Natural killer cell treated with Interleukin-12 subunit alpha and Interleukin-12 subunit beta and Interleukin-15 and Interleukin-18, amount 100 ng/mL, for 72 hours (primary cell): ENCODE data around the gene GPER1. TPM values are rescaled to one million over a fixed set of nuclear protein-coding genes. Genes with fewer than 3 reads are reported as not detected.

ENCODE experiments used
- ATAC-seq, 2 donors: fragments of 150-1000 bp; cut with Tn5 transposase in 1 of 2; sonication (Bioruptor Pico), chemical (Tn5 transposase) in 1 of 2; 2 replicates each; pipeline ENCODE4 v1.10.0; 2021
- DNase-seq: peaks from one replicate; pipeline ENCODE4 v3.0.0; 2022; ENCODE audit warnings: low spot score
- H3K27ac Mint-ChIP-seq, 2 donors: 1 replicate in 1 of 2; 2 replicates in 1 of 2; pipeline ENCODE4 v1.8.0; 2022; ENCODE audit warnings: mixed read lengths in 2 of 2, mild to moderate bottlenecking in 1 of 2, moderate library complexity in 1 of 2
- H3K27me3 Mint-ChIP-seq, 2 donors: 1 replicate in 1 of 2; 2 replicates in 1 of 2; pipeline ENCODE4 v1.8.0; 2022; ENCODE audit warnings: mixed read lengths in 2 of 2
- H3K36me3 Mint-ChIP-seq: one replicate; pipeline ENCODE4 v1.8.0; 2022; ENCODE audit warnings: mixed read lengths
- H3K4me1 Mint-ChIP-seq, 2 donors: 1 replicate in 1 of 2; 2 replicates in 1 of 2; pipeline ENCODE4 v1.8.0; 2022; ENCODE audit warnings: low read depth in 2 of 2, mixed read lengths in 2 of 2, mild to moderate bottlenecking in 1 of 2
- H3K4me3 Mint-ChIP-seq: one replicate; pipeline ENCODE4 v1.8.0; 2022; ENCODE audit warnings: mixed read lengths
- H3K9me3 Mint-ChIP-seq: 2 replicates; pipeline ENCODE4 v1.8.0; 2022; ENCODE audit warnings: mixed read lengths
- total RNA-seq, 2 donors: library from RNA; stranded (reverse); gene quantifications; one replicate each; pipeline ENCODE4 v1.2.3, GENCODE V29; 2022

GPER1 gene
- total RNA-seq, 2 donors from 2014 or later: not detected

GRCh38 chr7:1049801-1050200 lies 38.1 kb upstream of the GPER1 start:
- Mint-ChIP-seq H3K27ac (no peak overlapping the region), H3K9me3 (no peaks in the 10 kb centered on the region), H3K36me3 (no peaks in the 10 kb centered on the region), H3K4me3 (no peak overlapping the region), H3K27me3 (peaks cover 0 to 2% of the 10 kb centered on the region in 2 donors), H3K4me1 (peaks cover 12 to 18% of the 10 kb centered on the region in 2 donors)
- ATAC-seq: no peak
- no peak for DNase-seq

- Mint-ChIP-seq H3K4me3 (no peak overlapping the region), H3K4me1 (peaks cover 6 to 18% of the 10 kb centered on the region in 2 donors), H3K27ac (no peak overlapping the region), H3K27me3 (peaks cover 0 to 4% of the 10 kb centered on the region in 2 donors), H3K36me3 (no peaks in the 10 kb centered on the region), H3K9me3 (no peaks in the 10 kb centered on the region)
- DNase-seq (no peak), ATAC-seq (no peak)
These were observed 37.5 kb upstream of the GPER1 start for GRCh38 chr7:1050254-1050906.

GRCh38 chr7:1050956-1051690 lies 36.8 kb upstream of the GPER1 start:
- H3K4me1 Mint-ChIP-seq: peaks cover 0 to 13% of the 10 kb centered on the region in 2 donors
- no peak for ATAC-seq
- no peak overlapping the region for H3K4me3 Mint-ChIP-seq
- no peaks in the 10 kb centered on the region for H3K36me3 Mint-ChIP-seq
- peaks cover 0 to 4% of the 10 kb centered on the region in 2 donors for H3K27me3 Mint-ChIP-seq
- no peaks in the 10 kb centered on the region for H3K9me3 Mint-ChIP-seq
- H3K27ac Mint-ChIP-seq: no peak overlapping the region
- no peak for DNase-seq

GRCh38 chr7:1052031-1052818 lies 35.7 kb upstream of the GPER1 start:
- ATAC-seq (no peak), DNase-seq (no peak)
- Mint-ChIP-seq H3K27ac (no peak overlapping the region), H3K4me3 (no peak overlapping the region), H3K9me3 (no peaks in the 10 kb centered on the region), H3K4me1 (peaks cover 0 to 13% of the 10 kb centered on the region in 2 donors), H3K36me3 (no peaks in the 10 kb centered on the region), H3K27me3 (peaks cover 0 to 4% of the 10 kb centered on the region in 2 donors)

GRCh38 chr7:1053002-1053411 lies 34.9 kb upstream of the GPER1 start:
- ATAC-seq (no peak), DNase-seq (no peak)
- Mint-ChIP-seq H3K4me3 (no peak overlapping the region), H3K27me3 (peaks cover 0 to 4% of the 10 kb centered on the region in 2 donors), H3K36me3 (no peaks in the 10 kb centered on the region), H3K9me3 (no peaks in the 10 kb centered on the region), H3K4me1 (peaks cover 0 to 13% of the 10 kb centered on the region in 2 donors), H3K27ac (no peak overlapping the region)

- H3K27me3 Mint-ChIP-seq: peaks cover 0 to 4% of the 10 kb centered on the region in 2 donors
- H3K4me1 Mint-ChIP-seq: peaks cover 4 to 15% of the 10 kb centered on the region in 2 donors
- H3K27ac Mint-ChIP-seq: no peak overlapping the region
- ATAC-seq (no peak), DNase-seq (no peak)
- no peak overlapping the region for H3K4me3 Mint-ChIP-seq
- H3K36me3 Mint-ChIP-seq: no peaks in the 10 kb centered on the region
- H3K9me3 Mint-ChIP-seq: no peaks in the 10 kb centered on the region
These were observed 34.0 kb upstream of the GPER1 start for GRCh38 chr7:1053816-1054370.

- peaks cover 6 to 18% of the 10 kb centered on the region in 2 donors for H3K4me1 Mint-ChIP-seq
- no peaks in the 10 kb centered on the region for H3K9me3 Mint-ChIP-seq
- H3K27ac Mint-ChIP-seq: no peak overlapping the region
- no peak for ATAC-seq
- no peaks in the 10 kb centered on the region for H3K36me3 Mint-ChIP-seq
- no peak overlapping the region for H3K4me3 Mint-ChIP-seq
- H3K27me3 Mint-ChIP-seq: peaks cover 0 to 4% of the 10 kb centered on the region in 2 donors
- DNase-seq: no peak
These were observed 33.5 kb upstream of the GPER1 start for GRCh38 chr7:1054438-1054837.

- no peak overlapping the region for H3K27ac Mint-ChIP-seq
- no peaks in the 10 kb centered on the region for H3K9me3 Mint-ChIP-seq
- DNase-seq (no peak), ATAC-seq (no peak)
- no peaks in the 10 kb centered on the region for H3K36me3 Mint-ChIP-seq
- peaks cover 6 to 18% of the 10 kb centered on the region in 2 donors for H3K4me1 Mint-ChIP-seq
- H3K27me3 Mint-ChIP-seq: peaks cover 0 to 4% of the 10 kb centered on the region in 2 donors
- no peak overlapping the region for H3K4me3 Mint-ChIP-seq
These were observed 33.0 kb upstream of the GPER1 start for GRCh38 chr7:1054861-1055450.

GRCh38 chr7:1055491-1055955 lies 32.4 kb upstream of the GPER1 start:
- Mint-ChIP-seq H3K36me3 (no peaks in the 10 kb centered on the region), H3K4me3 (no peak overlapping the region), H3K9me3 (no peaks in the 10 kb centered on the region), H3K27me3 (peaks cover 0 to 4% of the 10 kb centered on the region in 2 donors), H3K4me1 (peaks cover 6 to 21% of the 10 kb centered on the region in 2 donors), H3K27ac (no peak overlapping the region)
- no peak for ATAC-seq
- no peak for DNase-seq

- H3K36me3 Mint-ChIP-seq: no peaks in the 10 kb centered on the region
- peaks cover 6 to 23% of the 10 kb centered on the region in 2 donors for H3K4me1 Mint-ChIP-seq
- ATAC-seq (no peak), DNase-seq (no peak)
- H3K27ac Mint-ChIP-seq: no peak overlapping the region
- H3K9me3 Mint-ChIP-seq: no peaks in the 10 kb centered on the region
- peaks cover 0 to 4% of the 10 kb centered on the region in 2 donors for H3K27me3 Mint-ChIP-seq
- no peak overlapping the region for H3K4me3 Mint-ChIP-seq
These were observed 31.7 kb upstream of the GPER1 start for GRCh38 chr7:1055956-1056784.

- H3K4me1 Mint-ChIP-seq: peaks cover 6 to 27% of the 10 kb centered on the region in 2 donors
- H3K27ac Mint-ChIP-seq: no peak overlapping the region
- ATAC-seq (no peak), DNase-seq (no peak)
- no peaks in the 10 kb centered on the region for H3K9me3 Mint-ChIP-seq
- H3K27me3 Mint-ChIP-seq: peaks cover 4 to 11% of the 10 kb centered on the region in 2 donors
- no peak overlapping the region for H3K4me3 Mint-ChIP-seq
- H3K36me3 Mint-ChIP-seq: no peaks in the 10 kb centered on the region
These were observed 31.0 kb upstream of the GPER1 start for GRCh38 chr7:1056785-1057410.
